GM18498 (cell line): ENCODE data around the gene GET3.
"Not testable (repeated sequence)": the region's sequence is repeated elsewhere in the genome, so short reads cannot be mapped to it uniquely, and the experiment has no call there.

ENCODE experiments used
- ATAC-seq: cut with Tn5 transposase; IDR thresholded peaks from one replicate; pipeline ENCODE4 v1.9.1; 2021; ENCODE audit warnings: mild to moderate bottlenecking, moderate library complexity; ENCODE audit not compliant: unreplicated experiment

The GET3 gene

DNA sequence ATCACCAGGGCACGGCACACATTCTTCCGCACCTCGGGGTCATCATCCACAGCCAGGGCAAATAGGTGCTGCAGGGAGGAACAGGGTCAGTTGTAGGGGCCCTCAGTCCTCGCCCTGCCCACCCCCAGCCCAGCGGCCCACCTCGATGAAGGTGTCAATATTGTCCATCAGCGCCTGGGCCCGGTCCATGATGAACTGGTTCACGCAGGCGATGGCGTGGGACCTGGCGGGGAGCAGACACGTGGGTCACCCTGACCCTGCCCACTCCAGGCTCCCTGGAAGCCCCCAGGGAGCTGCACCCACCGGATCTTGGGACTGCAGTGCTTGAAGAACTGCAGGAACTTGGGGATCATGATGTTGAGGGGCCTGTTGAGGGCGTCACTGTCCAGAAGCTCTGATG lies 22.2 kb upstream of the GET3 start:
- no peak for ATAC-seq

DNA sequence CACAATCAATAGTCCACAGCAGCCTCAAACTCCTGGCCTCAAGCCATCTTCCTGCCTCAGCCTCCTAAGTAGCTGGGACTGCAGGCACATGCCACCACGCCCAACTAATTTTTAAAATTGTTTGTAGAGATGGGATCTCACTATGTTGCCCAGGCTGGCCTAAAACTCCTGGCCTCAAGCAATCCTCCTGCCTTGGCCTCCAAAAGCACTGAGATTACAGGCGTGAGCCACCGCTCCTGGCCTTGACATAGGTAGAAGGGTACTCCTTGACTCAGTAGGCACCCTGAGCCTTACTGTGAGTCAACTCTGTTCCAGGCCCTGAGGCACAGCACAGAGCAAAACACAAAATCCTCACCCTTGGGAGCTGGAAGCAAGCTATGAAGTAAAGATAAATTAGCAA lies 21.4 kb upstream of the GET3 start:
- ATAC-seq = no peak

DNA sequence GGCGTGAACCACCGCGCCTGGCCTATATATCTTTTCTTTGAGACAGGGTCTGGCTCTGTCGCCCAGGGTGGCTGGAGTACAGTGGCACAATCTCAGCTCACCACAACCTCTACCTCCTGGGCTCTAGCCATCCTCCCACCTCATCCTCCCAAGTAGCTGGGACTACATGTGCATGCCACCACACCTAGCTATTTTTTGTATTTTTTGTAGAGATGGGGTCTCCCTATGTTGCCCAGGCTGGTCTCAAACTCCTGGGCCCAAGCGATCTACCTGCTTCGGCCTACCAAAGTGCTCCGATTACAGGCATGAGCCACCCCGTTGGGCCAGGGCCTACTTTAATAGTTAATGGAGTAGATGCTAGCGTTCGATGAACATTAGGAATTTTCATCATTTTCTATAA lies 17.0 kb upstream of the GET3 start:
- ATAC-seq = no peak

DNA sequence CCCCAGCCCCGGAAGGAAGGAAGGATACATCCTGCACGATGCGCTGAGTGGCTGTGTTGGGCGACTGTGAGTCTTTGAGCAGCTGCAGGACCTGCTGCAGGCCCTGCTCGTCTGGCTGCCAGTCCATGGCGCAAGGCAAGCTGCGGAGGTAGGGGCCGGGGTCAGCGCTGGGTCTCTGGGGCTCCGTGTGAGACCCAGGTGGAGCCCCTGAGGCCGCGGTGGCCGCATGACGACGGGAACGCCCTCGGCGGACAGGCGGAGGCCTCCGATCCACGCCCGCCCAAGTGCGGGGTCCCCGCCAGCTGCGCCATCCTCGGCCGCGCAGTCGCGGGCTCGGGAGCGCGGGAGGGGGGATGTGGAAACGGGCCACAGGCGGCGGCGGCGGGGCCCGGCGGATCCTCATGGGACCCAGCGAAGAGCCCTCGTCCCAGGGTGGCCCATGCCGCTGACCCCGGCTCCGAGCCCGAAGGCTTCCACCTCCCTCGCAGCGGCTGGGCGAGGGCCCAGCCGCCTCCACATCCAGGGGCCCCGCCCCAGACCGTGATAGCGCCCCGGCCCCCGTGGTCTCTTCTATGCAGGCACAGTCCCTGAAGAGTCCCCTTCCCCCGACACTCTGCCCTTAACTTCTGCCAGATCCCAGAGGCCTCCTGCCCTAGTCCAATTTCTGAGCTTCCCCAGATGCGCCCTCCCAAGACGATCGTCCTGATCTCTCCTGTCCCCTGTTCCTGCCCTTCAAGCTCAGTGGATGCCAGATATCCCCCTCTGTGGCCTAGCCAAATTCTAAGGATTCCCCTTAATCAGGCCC lies 16.2 kb upstream of the GET3 start:
- ATAC-seq = no peak

DNA sequence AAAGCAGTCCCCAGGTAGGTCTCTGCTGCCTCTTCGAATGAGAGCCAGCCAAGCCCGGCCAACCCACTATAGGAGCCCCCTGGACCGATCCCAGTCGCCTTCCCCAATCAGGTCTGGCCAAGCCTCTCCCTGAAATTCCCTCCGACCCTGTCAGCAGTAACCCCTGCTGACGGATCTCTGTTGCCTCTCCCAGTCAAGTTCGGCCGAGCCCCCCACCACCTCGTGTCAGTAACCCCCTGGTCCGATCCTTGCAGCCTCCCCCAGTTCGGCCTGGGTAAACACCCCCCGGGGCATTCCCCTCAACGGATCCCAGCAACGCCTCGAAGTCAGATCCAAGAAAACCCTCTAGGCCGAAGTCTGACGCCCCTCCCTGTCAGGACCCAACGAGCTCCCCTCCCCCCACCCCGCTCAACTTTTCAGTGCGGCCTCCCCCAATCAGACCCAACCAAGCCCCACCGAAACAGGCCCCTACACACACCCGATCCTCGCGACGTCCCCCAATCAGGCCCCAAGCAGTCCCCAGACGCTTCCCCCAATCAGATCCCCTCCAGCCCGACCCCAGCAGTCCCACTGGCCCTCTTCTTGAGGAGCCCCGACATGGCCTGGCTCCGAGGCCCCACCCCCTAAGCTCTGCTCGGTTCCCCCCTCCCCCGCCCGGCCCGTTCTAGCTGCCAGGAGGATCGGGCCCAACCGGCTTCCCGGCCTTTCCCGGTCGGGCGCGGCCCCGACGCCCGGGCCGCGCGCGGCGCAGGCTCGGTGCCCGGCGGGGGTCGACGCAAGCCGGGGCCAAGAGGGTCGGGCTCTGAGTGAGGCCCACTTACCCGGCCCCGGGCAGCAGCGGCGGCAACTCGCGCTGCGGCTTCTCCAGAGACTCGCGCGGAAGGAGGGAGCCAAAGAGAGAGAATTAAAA lies 15.4 kb upstream of the GET3 start:
- ATAC-seq = peak; percentile 25

DNA sequence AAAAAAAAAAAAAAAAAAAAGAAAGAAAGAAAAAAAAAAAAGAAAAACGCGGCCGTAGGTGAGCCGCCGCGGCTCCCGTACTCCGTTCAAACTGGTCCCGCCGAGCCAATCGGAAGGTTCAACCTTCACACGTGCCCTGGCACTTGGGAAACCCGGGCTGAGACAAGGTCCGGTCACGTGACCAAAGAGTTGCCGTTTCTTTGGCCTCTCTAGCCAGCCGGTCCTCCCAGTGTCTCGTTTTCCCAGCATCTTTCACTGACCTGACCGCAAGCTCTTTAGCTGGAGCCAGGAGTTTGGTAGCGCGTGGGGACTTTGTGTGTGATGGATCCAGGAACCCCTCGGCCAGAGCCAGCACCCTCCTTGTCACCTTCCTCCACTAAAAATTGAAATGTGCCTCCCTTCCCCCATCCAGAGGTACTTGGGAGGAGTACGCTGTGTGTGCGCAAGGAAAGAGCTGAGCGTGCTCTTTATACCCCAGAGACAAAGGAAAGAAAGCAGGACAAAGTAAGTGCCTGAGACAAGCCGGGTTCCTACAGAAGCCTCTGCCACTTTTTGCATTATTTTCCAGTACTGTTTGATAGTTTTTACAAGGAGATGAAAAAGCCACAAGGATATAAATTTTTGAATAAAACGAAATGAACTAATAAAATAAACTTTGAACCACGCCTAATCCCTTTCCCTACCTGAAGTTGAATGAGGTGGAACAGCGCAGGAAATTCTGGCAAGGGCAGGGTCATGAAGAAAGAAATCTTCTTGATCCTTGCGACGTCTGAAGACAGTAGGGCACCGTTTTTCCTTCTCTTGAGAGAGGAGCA lies 14.5 kb upstream of the GET3 start:
- ATAC-seq = peak; percentile 76

DNA sequence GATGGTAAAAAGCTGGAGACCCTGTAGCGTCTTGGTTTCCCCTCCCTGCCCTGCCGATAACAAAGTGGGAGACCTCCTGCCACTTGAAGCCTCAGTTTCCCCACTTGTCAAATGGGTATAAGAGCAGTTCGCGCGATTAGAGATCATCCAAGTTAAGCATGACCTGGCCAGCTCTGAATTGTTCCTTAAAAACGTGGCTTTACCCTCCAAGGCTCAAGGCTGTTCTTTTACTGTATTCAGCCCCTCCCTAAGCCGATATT lies 14.0 kb upstream of the GET3 start:
- ATAC-seq = no peak

DNA sequence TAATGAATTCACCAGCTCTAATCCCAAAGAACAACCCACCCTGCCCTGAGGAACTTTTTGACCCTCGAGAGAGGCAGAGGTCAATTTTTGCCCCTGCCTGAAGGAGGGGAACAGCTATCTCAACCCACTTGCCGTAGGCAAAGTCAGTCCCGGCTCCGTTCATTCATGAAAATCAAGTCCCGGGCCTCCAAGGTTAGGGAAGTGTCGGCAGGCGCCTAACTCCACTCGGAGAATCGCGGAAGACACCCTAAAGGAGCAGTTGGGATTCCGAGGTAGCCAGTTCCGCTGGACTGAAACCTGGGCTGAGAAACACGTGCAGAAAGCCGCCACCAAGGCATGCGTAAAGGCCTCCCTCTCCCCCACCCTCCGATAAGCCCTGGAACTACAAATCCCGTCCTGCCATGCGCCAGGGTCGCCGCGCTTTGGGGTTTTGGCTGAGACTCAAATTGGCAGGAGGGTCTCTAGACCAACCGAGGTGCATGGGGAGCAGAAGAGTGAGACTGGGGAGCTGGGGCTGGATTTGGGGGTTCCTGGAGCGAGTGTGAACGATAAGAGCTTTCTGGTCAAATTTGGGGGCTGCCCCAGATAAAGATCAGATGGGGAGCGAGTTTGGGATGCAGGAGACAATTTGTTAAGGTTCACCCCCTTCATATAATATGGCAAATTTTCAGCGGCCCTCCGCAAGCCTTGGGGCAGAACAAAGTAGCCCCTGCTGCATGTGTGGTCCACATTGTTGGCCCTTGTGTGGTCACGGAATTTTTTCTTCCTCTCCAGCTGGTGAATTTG lies 13.5 kb upstream of the GET3 start, which contains the start of gene TNPO2:
Gene TNPO2, minus strand, starts transcription at position 292 of the 786 bp plus-strand sequence. CDS start 2,955 bp downstream, outside the sequence.
- no peak for ATAC-seq

DNA sequence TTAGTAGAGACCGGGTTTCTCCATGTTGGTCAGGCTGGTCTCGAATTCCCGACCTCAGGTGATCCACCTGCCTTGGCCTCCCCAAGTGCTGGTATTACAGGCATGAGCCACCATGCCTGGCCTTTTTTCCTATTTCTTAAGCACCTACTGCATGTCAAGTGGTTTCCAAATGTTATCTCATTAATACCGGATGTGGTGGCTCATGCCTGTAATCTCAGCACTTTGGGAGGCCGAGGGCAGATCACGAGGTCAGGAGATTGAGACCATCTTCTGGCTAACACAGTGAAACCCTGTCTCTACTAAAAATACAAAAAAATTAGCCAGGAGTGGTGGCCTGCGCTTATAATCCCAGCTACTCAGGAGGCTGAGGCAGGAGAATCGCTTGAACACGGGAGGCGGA lies 11.7 kb upstream of the GET3 start:
- not testable (repeated sequence) for ATAC-seq

DNA sequence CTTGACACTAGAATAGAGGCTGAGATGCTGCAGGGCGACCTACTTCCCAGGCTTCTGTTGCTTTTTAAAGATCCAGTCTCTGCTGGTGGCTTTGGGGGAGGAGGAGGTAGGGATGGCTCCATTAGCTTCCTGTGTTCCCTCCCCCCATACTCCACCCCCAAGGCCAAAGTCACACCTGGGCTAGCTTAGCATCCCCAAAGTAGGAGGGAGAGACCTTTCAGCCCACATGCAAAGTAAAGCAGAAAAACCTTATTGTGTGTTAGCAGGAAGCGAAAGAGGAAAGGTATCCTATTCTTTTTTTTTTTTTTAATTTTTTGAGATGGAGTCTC lies 10.3 kb upstream of the GET3 start:
- no peak for ATAC-seq

DNA sequence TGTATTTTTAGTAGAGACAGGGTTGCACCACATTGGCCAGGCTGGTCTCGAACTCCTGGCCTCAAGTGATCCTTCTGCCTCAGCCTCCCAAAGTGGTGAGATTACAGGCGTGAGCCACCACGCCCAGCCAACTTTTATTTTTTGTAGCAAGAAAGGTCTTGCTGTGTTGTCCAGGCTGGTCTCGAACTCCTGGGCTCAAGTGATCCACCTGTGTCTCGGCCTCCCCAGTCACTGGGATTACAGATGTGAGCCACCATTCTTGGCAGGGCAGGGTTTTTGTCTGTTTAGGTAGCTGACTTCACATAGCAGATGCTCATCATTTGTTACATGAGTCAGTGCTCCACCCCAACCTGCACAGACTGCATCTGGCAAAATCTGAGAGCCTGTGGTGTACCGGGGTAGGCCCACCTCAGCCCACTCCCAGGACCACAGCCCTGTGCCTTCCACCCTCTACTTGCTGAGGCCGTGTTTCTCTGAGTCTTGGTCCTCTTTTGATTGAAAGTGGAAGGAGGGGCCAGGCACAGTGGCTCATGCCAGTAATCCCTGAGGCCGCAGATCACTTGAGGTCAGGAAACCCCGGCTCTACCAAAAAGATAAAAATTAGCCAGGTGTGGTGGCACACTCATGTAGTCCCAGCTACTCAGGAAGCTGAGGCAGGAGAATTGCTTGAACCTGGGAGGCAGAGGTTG lies 9.4 kb upstream of the GET3 start:
- ATAC-seq = no peak

DNA sequence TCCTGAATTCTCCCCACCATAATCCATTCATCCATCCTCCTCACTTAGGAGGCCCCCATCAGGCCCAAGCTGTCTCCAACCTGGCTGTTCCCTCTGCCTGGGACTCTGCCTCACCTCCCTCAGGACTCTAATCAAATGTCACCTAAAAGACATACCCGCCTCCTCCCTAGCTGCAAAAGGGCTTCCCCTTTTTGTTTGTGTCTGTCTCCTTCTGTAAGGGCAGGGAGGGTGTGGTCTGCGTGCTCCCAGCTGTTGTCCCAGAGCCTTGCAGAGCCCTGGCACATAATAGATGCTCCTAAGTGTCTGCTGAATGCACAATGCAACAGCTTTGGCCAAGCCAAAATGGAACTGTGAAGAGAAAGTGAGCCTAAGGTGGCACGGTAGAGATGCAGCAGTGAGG lies 7.2 kb upstream of the GET3 start:
- ATAC-seq = no peak

DNA sequence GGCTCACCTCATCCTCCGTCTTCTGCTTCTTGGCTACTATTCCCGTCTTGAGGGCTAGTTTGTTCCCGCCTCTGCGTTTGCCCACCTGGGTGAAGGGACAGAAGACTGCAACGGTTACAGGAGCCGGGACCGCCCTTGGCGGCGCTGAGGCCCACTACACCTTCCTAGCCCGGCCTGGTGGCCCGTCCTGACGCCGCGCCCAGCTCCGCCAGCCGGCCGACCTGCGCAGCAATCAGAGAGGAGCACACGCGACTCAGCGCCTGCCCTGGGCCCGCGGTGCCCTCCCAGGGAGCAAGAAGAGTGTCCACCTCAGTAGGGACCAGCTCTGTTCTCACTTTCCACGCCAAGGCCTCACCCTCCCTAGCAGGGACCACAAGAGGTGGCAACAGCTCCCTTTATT lies 6.0 kb upstream of the GET3 start:
- ATAC-seq = no peak

DNA sequence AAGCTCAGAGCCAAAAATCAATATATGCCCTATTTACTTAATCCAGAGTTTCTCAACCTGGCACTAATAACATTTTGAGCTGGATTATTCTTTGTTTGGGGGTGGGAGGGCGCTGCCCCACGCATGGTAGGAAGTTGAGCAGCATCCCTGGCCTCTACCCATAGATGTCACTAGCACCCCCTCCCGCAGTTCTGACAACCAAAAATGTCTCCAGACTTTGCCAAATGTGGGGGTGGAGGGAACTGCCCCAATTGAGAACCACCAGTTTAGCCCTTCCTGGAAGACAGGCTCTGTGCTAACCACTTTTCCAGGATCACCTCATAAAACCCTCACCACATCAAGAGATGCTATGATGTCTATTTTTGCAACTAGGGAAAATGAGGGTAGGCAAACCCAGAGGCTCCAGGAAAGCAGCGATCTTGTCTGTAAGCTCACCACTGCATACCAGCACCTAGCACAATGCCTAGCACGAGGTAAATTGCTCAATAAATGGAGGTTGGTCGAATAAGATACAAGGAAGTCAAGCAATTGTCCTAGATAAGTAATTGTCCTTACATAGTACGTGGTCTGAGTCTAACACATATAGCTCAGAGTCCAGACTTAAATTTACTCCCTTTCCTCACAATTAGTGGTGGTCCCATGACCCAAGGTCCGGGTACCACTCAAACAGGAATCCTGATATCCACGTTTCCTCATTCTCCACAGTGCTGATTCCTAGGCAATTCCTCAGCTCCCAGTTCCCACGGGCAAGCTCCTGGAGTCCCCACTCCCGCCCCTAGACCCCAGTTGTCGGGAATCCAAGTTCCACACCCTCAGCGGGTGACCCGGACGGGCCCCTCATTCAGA lies 3.7 kb upstream of the GET3 start:
- no peak for ATAC-seq

DNA sequence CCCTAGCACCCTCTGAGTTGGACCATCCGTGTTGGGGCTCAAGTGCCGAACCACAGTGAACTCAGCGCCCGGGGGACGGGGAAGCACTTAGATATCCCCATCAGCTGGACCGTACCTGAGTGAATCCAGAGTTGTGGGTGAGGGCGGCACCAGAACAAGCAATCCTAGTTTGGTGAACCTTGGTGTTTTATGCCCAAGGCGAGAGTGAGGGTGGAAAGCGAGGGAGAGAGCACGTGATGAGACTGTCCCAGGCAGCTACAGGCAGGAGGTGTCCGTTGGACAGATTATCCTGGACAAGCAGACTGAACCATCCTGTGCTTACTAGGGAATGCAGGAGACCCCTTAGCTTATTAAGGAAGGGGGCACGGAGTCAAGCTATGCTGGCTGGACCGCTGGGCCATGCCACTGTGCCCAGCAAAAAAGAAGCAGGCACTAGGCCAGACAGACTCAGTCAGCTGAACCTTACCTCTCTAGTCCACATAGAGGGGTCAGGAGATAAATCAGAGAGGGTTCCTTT lies 596 bp downstream of the GET3 start:
- no peak for ATAC-seq

DNA sequence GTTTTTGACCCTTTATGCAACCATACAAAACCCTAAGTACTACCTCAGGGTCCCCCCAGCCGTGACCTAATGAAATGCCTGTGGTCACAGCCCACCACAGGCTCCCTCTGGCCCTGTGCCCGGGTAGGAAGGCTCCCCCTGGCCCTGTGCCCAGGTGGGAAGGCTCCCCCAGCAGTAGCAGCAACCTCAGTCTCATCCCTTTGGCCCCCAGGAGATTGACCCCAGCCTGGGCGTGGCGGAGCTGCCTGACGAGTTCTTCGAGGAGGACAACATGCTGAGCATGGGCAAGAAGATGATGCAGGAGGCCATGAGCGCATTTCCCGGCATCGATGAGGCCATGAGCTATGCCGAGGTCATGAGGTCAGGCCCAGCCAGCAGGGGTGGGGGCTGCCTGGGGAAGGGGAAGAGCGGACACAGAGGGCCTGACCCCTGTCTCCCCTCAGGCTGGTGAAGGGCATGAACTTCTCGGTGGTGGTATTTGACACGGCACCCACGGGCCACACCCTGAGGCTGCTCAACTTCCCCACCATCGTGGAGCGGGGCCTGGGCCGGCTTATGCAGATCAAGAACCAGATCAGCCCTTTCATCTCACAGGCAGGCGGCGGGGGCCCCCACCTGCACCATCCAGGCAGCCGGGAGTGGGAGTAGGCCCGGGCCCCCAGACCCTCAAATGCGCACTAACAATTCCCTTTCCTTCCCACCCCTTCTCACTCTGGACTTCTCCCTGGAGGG lies 8.0 kb downstream of the GET3 start:
- no peak for ATAC-seq

DNA sequence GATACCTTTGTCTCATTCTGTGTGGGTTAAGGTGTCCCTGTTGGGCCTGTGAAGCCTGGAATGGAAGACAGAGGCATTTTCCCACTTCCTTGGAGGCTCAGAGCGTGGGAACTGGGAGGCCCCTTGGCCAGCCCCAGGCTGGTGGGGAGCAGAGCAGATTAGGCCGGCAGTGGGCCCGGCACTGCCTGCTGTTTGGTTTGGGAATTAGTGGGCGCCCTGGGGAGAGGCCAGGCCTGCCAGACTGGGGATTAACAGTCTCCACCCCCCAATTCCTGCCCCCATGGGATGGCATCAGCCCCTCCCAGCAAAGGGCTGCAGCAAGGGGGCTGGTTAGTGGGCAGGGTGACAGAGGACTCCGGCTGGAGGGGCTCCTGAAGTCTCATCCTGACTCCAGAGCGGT lies 11.2 kb downstream of the GET3 start:
- no peak for ATAC-seq

DNA sequence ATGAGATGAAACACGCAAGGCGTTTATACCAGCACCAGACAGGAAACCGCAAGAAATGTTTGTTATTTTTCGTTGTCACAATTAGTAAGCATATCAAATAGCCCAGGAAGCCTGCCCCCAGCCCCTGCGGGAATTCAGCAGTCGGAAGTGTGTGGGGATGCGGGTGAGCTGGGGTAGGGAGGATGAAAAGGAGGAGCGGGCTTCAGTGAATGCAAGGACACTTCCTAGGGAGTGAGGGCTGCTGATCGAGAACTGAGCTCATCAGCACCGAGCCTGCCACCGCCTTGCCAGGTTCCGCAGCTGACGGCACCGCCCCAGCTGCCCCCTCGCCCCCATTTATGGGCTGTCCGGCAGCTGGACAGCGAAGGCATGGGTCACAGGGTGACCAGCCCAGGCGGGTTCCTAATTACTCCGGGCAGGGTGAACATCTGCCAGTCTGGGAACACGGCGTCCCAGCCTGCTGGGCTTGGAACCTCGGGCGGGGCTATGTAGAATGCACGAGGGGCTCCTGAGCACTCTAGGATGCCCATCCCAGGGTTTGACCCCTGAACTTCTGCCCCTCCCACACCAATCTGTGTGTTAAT lies 12.7 kb downstream of the GET3 start:
- ATAC-seq = no peak
